Ovary (tissue), 9 donors: ENCODE results near the gene COPRS. TPM values are rescaled to one million over a fixed set of nuclear protein-coding genes. Genes with fewer than 3 reads are reported as not detected.

ENCODE experiments used
- DNase-seq, 5 donors: peaks; one replicate each; pipeline ENCODE4 v3.0.0-alpha.2; 2019 to 2020
- H3K27ac ChIP-seq, 2 donors: fragments of 200-600 bp; one replicate each; pipeline versions ENCODE4 v1.5.1 to v1.8.0; 2019 to 2022
- H3K27me3 ChIP-seq: fragments of 200-600 bp; one replicate; pipeline ENCODE4 v1.8.0; 2022
- H3K36me3 ChIP-seq: fragments of 200-600 bp; sonication (generic); one replicate; pipeline ENCODE4 v1.5.1; 2019
- H3K4me1 ChIP-seq: one replicate; pipeline ENCODE4 v1.8.1; 2013; ENCODE audit warnings: mild to moderate bottlenecking, moderate library complexity; ENCODE audit not compliant: insufficient read depth
- H3K4me3 ChIP-seq: fragments of 200-600 bp; sonication (generic); one replicate; pipeline ENCODE4 v1.5.1; 2017
- H3K9me3 ChIP-seq, 2 donors: fragments of 200-600 bp in 1 of 2; sonication (generic) in 1 of 2; one replicate each; pipeline versions ENCODE4 v1.5.1 to v1.8.1; 2013 to 2019; ENCODE audit warnings: mild to moderate bottlenecking in 1 of 2, moderate library complexity in 1 of 2
- EP300 ChIP-seq: sonication (generic); formaldehyde crosslinking; IDR thresholded peaks from one replicate; pipeline ENCODE4 v1.6.1; 2017; ENCODE audit warnings: antibody characterized with exemption
- POLR2A ChIP-seq: fragments of 450-650 bp; IDR thresholded peaks from one replicate; pipeline ENCODE4 v1.6.1; 2017; ENCODE audit warnings: antibody characterized with exemption, mild to moderate bottlenecking, moderate library complexity
- WGBS, 3 donors: extraction: QIAGEN DNeasy Blood & Tissue Kit in 1 of 3; methylation state at CpG; one replicate each; pipeline versions ENCODE4 v1.1.5 to v1.1.7; 2013 to 2017; 5-methylcytosine and 5-hydroxymethylcytosine counted together
- intact Hi-C, 4 donors: fragments of 100-400 bp; cut with DNase I; formaldehyde crosslinking; loops; one replicate each; pipeline versions ENCODE4 v1.11.0 to v1.15.1; 2022 to 2023
- polyA plus RNA-seq, 2 donors: library from polyadenylated mRNA; stranded (reverse); fragments of 200-250 nt in 1 of 2; fragments of 350-450 nt in 1 of 2; fragmentation: Illumina TruSeq in 1 of 2; extraction: RNeasy Lipid Tissue Mini Kit (QIAGEN cat#74804) in 1 of 2; gene quantifications; one replicate each; pipeline ENCODE4 v1.2.3, GENCODE V29; 2013 to 2014
- total RNA-seq, 7 donors: library from RNA; depleted of rRNA in 2 of 7; stranded (reverse); fragments of >200 nt in 2 of 7; fragmentation: NEBNext Ultra II Directional in 3 of 7; extraction: Animal tissue kit (Norgen Biotek cat#: 25700) in 3 of 7; gene quantifications; one replicate each; pipeline versions ENCODE4 v1.1.0 to v1.2.4, GENCODE V29; 2016 to 2023
- TF ChIP-seq, protein P1 (sequence below), 3 donors: fragments of 450-650 bp in 2 of 3; fragments of 200-600 bp in 1 of 3; IDR thresholded peaks; one replicate each; pipeline versions ENCODE4 v1.5.1 to v1.8.0; 2016 to 2022; ENCODE audit warnings: antibody characterized with exemption in 3 of 3, mild to moderate bottlenecking in 1 of 3
- donor health status: DM: no; HTN: no; CAD: no; lungs with moderate emphysema.
- donor health status: DM: no; HTN: no; CAD: no.
- donor health status: Bipolar disorder and iron deficiency.
- donor health status: DM: yes; HTN: yes; CAD: no.
- donor health status: DM: no; HTN: no; CAD: no.
- donor health status: DM: yes; HTN: yes; CAD: no.

COPRS gene
- total and polyA plus RNA-seq, 9 donors = 43.7 to 116 (median 53.9) TPM

DNA sequence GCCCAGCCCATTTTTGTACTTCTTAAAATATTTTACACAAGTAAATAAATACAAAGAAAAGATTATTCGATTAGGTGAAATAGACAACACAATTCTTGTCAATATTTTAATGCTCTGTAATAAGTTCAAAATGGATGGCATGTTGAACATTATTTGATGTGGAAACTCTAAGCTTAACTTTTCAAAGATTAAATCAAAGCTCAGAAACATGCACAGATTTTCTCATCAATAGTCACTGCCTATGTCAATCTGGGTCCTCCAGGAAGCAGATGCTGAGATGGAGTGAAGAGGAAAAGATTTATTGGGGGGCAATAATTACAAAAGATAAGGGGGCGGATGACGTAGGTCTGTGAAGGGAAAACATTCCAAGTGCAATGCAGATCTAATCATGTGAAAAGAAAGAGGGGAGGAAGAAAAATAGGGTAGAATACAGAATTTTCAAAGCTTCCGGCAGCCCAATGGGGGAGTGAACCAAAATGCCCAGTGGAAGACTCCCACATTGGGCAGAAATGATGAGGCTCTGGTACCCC is 50.5 kb downstream of the COPRS start:
- Histone ChIP-seq H3K4me3 (no peak overlapping the region), H3K36me3 (no peaks in the 10 kb centered on the region), H3K9me3 (no peaks in the 10 kb centered on the region), H3K27me3 (no peaks in the 10 kb centered on the region), H3K27ac (no peak overlapping the region), H3K4me1 (no peaks in the 10 kb centered on the region)
- intact Hi-C loops = no loop called here
- DNase-seq = no peak
- no peak for TF ChIP-seq EP300
- no peak for TF ChIP-seq POLR2A
- WGBS, 3 donors = 42 to 52% (median 49%) methylated on average over 4 of the region's 4 CpGs

DNA sequence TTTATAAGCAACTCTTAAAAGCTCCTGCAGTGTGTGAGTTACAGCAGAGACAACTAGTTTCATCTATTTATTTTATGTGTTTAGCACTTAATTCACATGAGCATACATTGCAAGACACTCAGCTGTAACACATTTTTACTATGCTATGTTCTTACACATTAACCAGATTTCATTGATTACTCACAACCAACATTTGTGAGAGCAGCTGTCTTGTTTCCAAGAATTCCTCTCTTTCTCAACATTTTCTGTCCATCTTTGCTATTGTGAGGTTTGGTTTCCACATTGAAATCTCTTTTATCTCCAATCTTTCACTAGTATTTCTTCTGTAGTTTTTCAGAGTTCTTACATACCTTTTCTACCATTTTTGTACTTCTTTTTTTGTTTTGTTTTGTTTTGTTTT is 51.2 kb downstream of the COPRS start:
- Histone ChIP-seq H3K4me1 (no peaks in the 10 kb centered on the region), H3K4me3 (no peak overlapping the region), H3K36me3 (no peaks in the 10 kb centered on the region), H3K27ac (no peak overlapping the region), H3K27me3 (no peaks in the 10 kb centered on the region), H3K9me3 (no peaks in the 10 kb centered on the region)
- no peak for DNase-seq
- intact Hi-C loops = no loop called here
- TF ChIP-seq EP300 (no peak), POLR2A (no peak)
- TF ChIP-seq, protein P1, sequence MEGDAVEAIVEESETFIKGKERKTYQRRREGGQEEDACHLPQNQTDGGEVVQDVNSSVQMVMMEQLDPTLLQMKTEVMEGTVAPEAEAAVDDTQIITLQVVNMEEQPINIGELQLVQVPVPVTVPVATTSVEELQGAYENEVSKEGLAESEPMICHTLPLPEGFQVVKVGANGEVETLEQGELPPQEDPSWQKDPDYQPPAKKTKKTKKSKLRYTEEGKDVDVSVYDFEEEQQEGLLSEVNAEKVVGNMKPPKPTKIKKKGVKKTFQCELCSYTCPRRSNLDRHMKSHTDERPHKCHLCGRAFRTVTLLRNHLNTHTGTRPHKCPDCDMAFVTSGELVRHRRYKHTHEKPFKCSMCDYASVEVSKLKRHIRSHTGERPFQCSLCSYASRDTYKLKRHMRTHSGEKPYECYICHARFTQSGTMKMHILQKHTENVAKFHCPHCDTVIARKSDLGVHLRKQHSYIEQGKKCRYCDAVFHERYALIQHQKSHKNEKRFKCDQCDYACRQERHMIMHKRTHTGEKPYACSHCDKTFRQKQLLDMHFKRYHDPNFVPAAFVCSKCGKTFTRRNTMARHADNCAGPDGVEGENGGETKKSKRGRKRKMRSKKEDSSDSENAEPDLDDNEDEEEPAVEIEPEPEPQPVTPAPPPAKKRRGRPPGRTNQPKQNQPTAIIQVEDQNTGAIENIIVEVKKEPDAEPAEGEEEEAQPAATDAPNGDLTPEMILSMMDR (IDR thresholded peaks at IDR 0.05) = no peak

DNA sequence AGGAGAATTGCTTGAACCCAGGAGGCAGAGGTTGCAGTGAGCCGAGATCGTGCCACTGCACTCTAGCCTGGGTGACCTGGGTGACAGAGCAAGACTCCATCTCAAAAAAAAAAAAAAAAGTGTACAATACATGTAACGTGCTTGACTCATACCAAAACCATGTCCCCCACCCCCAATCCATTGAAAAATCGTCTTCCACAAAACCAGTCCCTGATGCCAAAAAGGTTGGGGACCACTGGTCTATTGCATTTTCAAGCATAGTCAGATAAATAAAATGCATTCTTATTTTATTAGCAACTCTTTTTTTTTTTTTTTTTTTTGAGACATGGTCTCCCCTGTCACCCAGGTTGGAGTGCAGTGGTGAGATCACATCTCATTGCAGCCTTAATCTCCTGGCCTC is 52.1 kb downstream of the COPRS start:
- H3K4me1 ChIP-seq = no peaks in the 10 kb centered on the region
- TF ChIP-seq POLR2A (no peak), EP300 (no peak)
- TF ChIP-seq, protein P1 (IDR thresholded peaks at IDR 0.05) = no peak
- intact Hi-C loops = no loop called here
- no peaks in the 10 kb centered on the region for H3K27me3 ChIP-seq
- no peaks in the 10 kb centered on the region for H3K36me3 ChIP-seq
- WGBS, 3 donors = 79 to 81% (median 80%) methylated on average over 4 of the region's 4 CpGs
- no peaks in the 10 kb centered on the region for H3K9me3 ChIP-seq
- DNase-seq = no peak
- H3K27ac ChIP-seq = no peak overlapping the region
- H3K4me3 ChIP-seq = no peak overlapping the region

GRCh38 chr17:31803494-31804213 is 55.4 kb downstream of the COPRS start:
- Histone ChIP-seq H3K4me1 (no peaks in the 10 kb centered on the region), H3K27ac (no peak overlapping the region), H3K36me3 (no peaks in the 10 kb centered on the region), H3K9me3 (no peaks in the 10 kb centered on the region), H3K4me3 (no peak overlapping the region), H3K27me3 (no peaks in the 10 kb centered on the region)
- intact Hi-C loops = no loop called here
- WGBS, 3 donors = 39 to 58% (median 40%) methylated on average over 11 of the region's 11 CpGs
- TF ChIP-seq POLR2A = no peak
- TF ChIP-seq, protein P1 (IDR thresholded peaks at IDR 0.05) = no peak
- no peak for TF ChIP-seq EP300
- no peak for DNase-seq

DNA sequence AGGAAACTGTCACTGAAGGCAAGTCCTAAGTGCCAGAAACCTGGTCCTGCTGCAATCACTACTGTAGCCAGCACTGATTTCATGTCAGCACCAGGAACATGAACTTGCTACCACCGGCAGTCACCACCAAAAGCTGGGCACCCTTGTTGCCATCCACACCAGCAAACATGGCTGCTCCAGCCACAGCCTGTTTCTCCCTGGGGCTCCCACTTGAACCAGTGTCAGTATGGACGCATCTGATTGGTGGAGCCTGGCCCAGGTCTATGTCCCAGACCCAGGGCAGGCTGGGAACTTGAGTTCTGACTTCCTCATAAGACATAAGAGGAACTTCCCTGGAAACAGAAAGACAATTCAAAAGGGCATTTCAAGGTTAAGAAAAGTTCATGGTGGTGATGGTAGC is 56.5 kb downstream of the COPRS start:
- DNase-seq = no peak
- TF ChIP-seq, protein P1 (IDR thresholded peaks at IDR 0.05) = no peak
- TF ChIP-seq POLR2A = no peak
- no peak for TF ChIP-seq EP300
- H3K36me3 ChIP-seq = no peaks in the 10 kb centered on the region
- no peaks in the 10 kb centered on the region for H3K27me3 ChIP-seq
- H3K27ac ChIP-seq = no peak overlapping the region
- no peaks in the 10 kb centered on the region for H3K9me3 ChIP-seq
- H3K4me1 ChIP-seq = no peaks in the 10 kb centered on the region
- intact Hi-C loops = no loop called here
- WGBS, 3 donors = 90 to 97% (median 91%) methylated on average over 2 of the region's 2 CpGs
- H3K4me3 ChIP-seq = no peak overlapping the region
